Parathyroid adenoma (tissue), 2 donors: ENCODE results near the gene TMEM178B.

Experiments used
- H2AFZ ChIP-seq: fragments of 300-600 bp; sonication (generic); one replicate; pipeline ENCODE4 v1.7.0; 2017; ENCODE audit warnings: antibody characterized with exemption, mild to moderate bottlenecking
- H3K27ac ChIP-seq: fragments of 300-600 bp; sonication (generic); one replicate; pipeline ENCODE4 v1.7.0; 2017
- H3K27me3 ChIP-seq: fragments of 300-600 bp; sonication (generic); one replicate; pipeline ENCODE4 v1.7.0; 2017; ENCODE audit warnings: low read length; ENCODE audit not compliant: control insufficient read depth, insufficient read depth
- H3K36me3 ChIP-seq: fragments of 300-600 bp; sonication (generic); one replicate; pipeline ENCODE4 v1.7.0; 2017; ENCODE audit warnings: low read length; ENCODE audit not compliant: control insufficient read depth, insufficient read depth
- H3K4me1 ChIP-seq: fragments of 300-600 bp; sonication (generic); one replicate; pipeline ENCODE4 v1.7.0; 2017; ENCODE audit warnings: control low read depth
- H3K4me2 ChIP-seq: fragments of 300-600 bp; sonication (generic); one replicate; pipeline ENCODE4 v1.7.0; 2017; ENCODE audit warnings: low read length
- H3K4me3 ChIP-seq: fragments of 300-600 bp; sonication (generic); one replicate; pipeline ENCODE4 v1.7.0; 2017; ENCODE audit warnings: low read depth, low read length
- H3K79me2 ChIP-seq: fragments of 300-600 bp; sonication (generic); one replicate; pipeline ENCODE4 v1.7.0; 2017; ENCODE audit warnings: control low read depth
- H3K9ac ChIP-seq: fragments of 300-600 bp; sonication (generic); one replicate; pipeline ENCODE4 v1.7.0; 2017; ENCODE audit warnings: mild to moderate bottlenecking
- H3K9me3 ChIP-seq: fragments of 300-600 bp; sonication (generic); one replicate; pipeline ENCODE4 v1.7.0; 2017; ENCODE audit warnings: low read length; ENCODE audit not compliant: control insufficient read depth
- CTCF ChIP-seq: fragments of 300-600 bp; sonication (generic); IDR thresholded peaks from one replicate; pipeline ENCODE4 v1.7.0; 2017; ENCODE audit warnings: antibody characterized with exemption, mild to moderate bottlenecking
- donor health status: primary hyperparathyroidism.

The TMEM178B gene

GRCh38 chr7:141198194-141198958 lies 124.5 kb downstream of the TMEM178B start:
- Histone ChIP-seq H3K79me2 (peaks cover 40% of the 10 kb centered on the region), H3K9ac (no peak overlapping the region), H3K36me3 (no peaks in the 10 kb centered on the region), H3K4me2 (no peak overlapping the region), H3K27me3 (no peaks in the 10 kb centered on the region), H3K9me3 (no peaks in the 10 kb centered on the region), H3K27ac (peak overlapping the region; percentile 12), H2AFZ (no peak overlapping the region), H3K4me3 (no peak overlapping the region), H3K4me1 (peaks cover 19% of the 10 kb centered on the region)
- no peak for TF ChIP-seq CTCF

DNA sequence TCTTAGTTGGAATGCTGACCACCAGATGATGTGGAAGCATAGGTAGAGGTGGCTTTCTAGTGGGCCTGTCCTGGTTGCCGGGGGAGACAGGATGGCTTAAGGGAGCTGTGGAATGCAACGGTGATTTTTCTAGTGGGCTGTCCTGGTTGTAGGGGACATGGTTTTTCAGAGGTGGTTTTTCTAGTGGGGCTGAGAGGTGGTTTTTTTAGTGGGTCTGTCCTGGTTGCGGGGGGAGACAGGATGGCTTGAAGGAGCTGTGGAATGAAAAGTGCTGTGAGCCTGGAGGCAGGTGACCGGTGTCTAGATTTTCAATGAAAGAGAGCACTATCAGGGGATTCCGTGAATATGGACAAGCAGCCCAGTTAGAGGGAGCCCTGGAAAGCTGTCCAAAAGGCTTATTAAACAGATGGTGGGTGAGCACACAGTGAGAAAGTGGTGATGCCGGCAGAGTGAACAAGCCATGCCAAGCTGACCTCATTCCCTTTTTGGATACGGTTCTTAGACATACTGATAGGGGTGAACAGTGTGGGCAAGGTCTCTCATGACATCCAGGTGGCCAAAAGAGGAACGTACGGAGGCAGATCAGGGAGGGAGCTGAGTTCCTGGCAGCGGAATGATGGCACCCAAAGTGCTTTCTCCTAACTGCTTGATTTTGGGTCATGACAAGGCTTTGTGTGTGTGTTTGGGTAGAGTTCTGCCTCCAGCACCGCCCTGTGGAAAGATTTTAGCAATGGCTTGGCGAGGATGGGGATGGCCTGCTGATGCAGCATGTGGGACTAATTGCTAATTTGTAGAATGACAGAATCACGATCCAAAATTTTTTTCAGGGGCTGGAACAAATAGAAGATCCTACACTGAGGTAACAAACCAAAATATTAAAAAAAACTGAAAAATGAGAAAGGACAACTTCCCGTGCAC lies 126.6 kb downstream of the TMEM178B start:
- no peak for TF ChIP-seq CTCF
- H3K9ac ChIP-seq: no peak overlapping the region
- peaks cover 19% of the 10 kb centered on the region for H3K4me1 ChIP-seq
- no peak overlapping the region for H3K4me3 ChIP-seq
- no peak overlapping the region for H3K4me2 ChIP-seq
- peaks cover 53% of the 10 kb centered on the region for H3K79me2 ChIP-seq
- H3K27me3 ChIP-seq: no peaks in the 10 kb centered on the region
- no peak overlapping the region for H3K27ac ChIP-seq
- H3K9me3 ChIP-seq: no peaks in the 10 kb centered on the region
- H2AFZ ChIP-seq: no peak overlapping the region
- H3K36me3 ChIP-seq: no peaks in the 10 kb centered on the region

DNA sequence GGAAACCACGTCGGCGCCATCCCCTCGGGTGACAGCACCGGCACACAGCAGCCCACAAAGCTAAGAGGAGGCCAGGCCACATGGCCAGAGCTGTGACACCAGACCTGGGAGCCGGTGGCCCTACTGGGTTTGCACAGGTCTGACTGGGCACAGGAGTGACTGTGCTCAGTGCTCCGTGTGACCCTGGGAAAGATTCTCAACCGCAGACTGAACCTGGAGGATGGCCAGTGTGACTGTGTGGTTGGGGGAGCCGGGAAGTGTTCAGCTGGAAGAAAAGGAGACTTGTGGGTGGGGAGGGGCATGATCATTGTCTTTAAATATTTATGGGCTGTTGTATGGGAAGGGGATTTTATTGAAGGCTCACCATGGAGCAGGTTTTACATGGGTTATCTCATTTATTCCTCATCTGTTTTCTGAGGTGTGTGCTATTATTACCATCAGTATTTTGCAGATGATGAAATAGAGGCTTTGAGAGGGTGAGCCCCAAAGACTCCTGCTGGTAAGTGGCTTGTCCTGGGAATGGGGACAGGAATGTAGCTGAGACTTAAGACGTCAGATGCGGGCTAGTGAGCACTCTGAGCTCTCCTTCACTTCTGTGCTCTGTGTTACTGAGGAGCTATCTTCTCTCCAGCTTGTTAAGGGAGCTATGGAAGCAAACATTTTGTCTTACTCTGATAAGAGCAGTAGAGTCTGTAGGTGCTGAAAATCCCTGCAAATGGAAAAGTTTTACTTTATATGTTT lies 127.5 kb downstream of the TMEM178B start:
- H3K4me1 ChIP-seq: peaks cover 19% of the 10 kb centered on the region
- no peak overlapping the region for H3K27ac ChIP-seq
- TF ChIP-seq CTCF: no peak

GRCh38 chr7:141202535-141202934 lies 128.7 kb downstream of the TMEM178B start:
- Histone ChIP-seq H2AFZ (no peak overlapping the region), H3K9me3 (no peaks in the 10 kb centered on the region), H3K4me2 (no peak overlapping the region), H3K27me3 (no peaks in the 10 kb centered on the region), H3K4me3 (no peak overlapping the region), H3K9ac (no peak overlapping the region), H3K36me3 (no peaks in the 10 kb centered on the region), H3K27ac (no peak overlapping the region), H3K4me1 (peaks cover 23% of the 10 kb centered on the region), H3K79me2 (peaks cover 65% of the 10 kb centered on the region)
- no peak for TF ChIP-seq CTCF

More for the DNA sequence above, 127.5 kb downstream of the TMEM178B start:
- Histone ChIP-seq H3K36me3 (no peaks in the 10 kb centered on the region), H3K79me2 (peaks cover 59% of the 10 kb centered on the region), H3K9ac (no peak overlapping the region), H2AFZ (no peak overlapping the region), H3K27me3 (no peaks in the 10 kb centered on the region), H3K4me3 (no peak overlapping the region), H3K4me2 (no peak overlapping the region), H3K9me3 (no peaks in the 10 kb centered on the region)
